ENCODE measurements around the gene SEPTIN5. TPM values are rescaled to one million over a fixed set of nuclear protein-coding genes. Genes with fewer than 3 reads are reported as not detected.

SEPTIN5 gene
- total and polyA plus RNA-seq, 8 donors = 4.2 to 53.4 (median 7.9) TPM

DNA sequence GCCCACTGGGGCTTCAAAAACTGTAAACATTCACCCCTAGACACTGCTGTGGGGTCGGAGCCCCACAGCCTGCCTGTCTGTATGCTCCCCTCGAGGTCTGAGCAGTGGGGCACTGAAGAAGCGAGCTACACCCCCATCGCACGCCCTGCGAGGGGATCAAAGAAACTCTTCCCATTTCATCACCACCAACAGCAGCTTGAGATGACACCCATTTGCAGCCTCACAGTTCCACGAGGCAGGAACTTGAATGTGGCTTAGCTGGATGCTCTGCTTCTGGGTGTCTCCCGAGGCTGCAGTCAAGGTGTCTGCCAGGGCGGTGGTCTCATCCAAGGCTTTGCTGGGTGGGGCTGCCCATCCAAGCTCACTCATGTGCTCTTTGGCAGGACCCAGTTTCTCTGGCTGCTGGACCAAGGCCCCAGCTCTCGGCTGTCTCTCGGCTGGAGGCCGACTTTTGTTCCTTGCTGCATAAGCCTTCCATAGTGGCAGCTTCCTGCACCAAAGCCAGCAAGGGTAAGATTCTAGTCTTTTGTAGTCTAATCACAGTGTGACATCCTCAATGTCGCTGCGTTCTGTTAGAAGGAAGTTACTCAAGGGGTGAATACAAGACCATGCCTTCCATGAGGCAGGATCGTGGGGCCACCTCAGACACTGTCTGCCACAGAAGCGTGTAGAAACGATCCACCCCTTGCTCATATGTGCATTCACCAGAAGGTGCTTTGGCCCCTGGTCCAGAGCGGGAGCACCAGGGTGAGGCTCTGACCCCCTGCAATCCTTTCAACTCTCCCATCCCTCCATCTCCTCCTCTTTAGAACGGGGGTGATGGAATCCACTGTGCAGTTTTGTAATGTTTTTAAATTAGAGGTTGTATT lies 46.2 kb upstream of the SEPTIN5 start:
- TF ChIP-seq, protein P1, sequence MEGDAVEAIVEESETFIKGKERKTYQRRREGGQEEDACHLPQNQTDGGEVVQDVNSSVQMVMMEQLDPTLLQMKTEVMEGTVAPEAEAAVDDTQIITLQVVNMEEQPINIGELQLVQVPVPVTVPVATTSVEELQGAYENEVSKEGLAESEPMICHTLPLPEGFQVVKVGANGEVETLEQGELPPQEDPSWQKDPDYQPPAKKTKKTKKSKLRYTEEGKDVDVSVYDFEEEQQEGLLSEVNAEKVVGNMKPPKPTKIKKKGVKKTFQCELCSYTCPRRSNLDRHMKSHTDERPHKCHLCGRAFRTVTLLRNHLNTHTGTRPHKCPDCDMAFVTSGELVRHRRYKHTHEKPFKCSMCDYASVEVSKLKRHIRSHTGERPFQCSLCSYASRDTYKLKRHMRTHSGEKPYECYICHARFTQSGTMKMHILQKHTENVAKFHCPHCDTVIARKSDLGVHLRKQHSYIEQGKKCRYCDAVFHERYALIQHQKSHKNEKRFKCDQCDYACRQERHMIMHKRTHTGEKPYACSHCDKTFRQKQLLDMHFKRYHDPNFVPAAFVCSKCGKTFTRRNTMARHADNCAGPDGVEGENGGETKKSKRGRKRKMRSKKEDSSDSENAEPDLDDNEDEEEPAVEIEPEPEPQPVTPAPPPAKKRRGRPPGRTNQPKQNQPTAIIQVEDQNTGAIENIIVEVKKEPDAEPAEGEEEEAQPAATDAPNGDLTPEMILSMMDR (IDR thresholded peaks at IDR 0.05) = no peak
- ATAC-seq = no peak
- DNase-seq = no peak
- H3K36me3 ChIP-seq = no peaks in the 10 kb centered on the region
- H3K27ac ChIP-seq = no peak overlapping the region
- intact Hi-C loops (cut with DNase I) = no loop called here
- no peaks in the 10 kb centered on the region for H3K4me1 ChIP-seq
- H3K4me3 ChIP-seq = no peak overlapping the region
- H3K27me3 ChIP-seq = no peaks in the 10 kb centered on the region
- no peaks in the 10 kb centered on the region for H3K9me3 ChIP-seq
- FAIRE-seq = no peak
- WGBS, 2 donors = 71 to 81% methylated on average over 19 of the region's 19 CpGs

GRCh38 chr22:19668748-19669147 lies 45.6 kb upstream of the SEPTIN5 start:
- no peak overlapping the region for H3K4me3 ChIP-seq
- FAIRE-seq = no peak
- H3K27ac ChIP-seq = no peak overlapping the region
- no peak for DNase-seq
- no peaks in the 10 kb centered on the region for H3K4me1 ChIP-seq
- TF ChIP-seq, protein P1 (IDR thresholded peaks at IDR 0.05) = no peak
- no peaks in the 10 kb centered on the region for H3K9me3 ChIP-seq
- 84 to 87% methylated on average over 10 of the region's 10 CpGs for WGBS, 2 donors
- no peaks in the 10 kb centered on the region for H3K27me3 ChIP-seq
- no peak for ATAC-seq
- no peaks in the 10 kb centered on the region for H3K36me3 ChIP-seq
- intact Hi-C loops (cut with DNase I) = no loop called here

GRCh38 chr22:19669570-19669969 lies 44.7 kb upstream of the SEPTIN5 start:
- intact Hi-C loops (cut with DNase I) = no loop called here
- TF ChIP-seq, protein P1 (IDR thresholded peaks at IDR 0.05) = no peak
- FAIRE-seq = no peak

DNA sequence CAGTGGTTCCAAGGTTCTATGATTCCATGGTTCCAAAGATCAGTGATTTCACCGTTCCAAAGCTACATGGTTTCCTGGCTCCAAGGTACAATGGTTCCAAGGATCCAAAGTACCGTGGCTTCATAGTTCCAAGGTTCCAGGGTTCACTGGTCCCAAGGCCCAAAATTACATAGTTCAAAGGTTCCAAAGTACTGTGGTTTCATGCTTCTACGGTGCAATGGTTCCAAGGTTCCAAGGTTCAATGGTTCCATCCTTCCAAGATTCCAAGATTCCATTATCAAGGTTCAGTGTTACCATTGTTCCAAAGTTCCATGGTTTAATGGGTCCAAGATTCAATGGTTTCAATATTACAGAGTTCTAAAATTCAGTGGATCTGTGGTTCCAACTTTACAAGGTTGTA lies 43.0 kb upstream of the SEPTIN5 start:
- WGBS, 2 donors = 71 to 84% methylated on average over 3 of the region's 3 CpGs
- Histone ChIP-seq H3K9me3 (no peaks in the 10 kb centered on the region), H3K27ac (no peak overlapping the region), H3K36me3 (no peaks in the 10 kb centered on the region), H3K4me3 (no peak overlapping the region), H3K4me1 (no peaks in the 10 kb centered on the region), H3K27me3 (no peaks in the 10 kb centered on the region)
- ATAC-seq (no peak), DNase-seq (no peak), FAIRE-seq (no peak)
- TF ChIP-seq, protein P1 (IDR thresholded peaks at IDR 0.05) = no peak
- intact Hi-C loops (cut with DNase I) = no loop called here

More at GRCh38 chr22:19669570-19669969, 44.7 kb upstream of the SEPTIN5 start:
- ATAC-seq = no peak
- DNase-seq = no peak
- no peak overlapping the region for H3K4me3 ChIP-seq
- H3K36me3 ChIP-seq = no peaks in the 10 kb centered on the region
- H3K9me3 ChIP-seq = no peaks in the 10 kb centered on the region
- H3K27ac ChIP-seq = no peak overlapping the region
- 76 to 78% methylated on average over 4 of the region's 4 CpGs for WGBS, 2 donors
- H3K27me3 ChIP-seq = no peaks in the 10 kb centered on the region
- H3K4me1 ChIP-seq = no peaks in the 10 kb centered on the region
